Endometrium (tissue), 2 donors: ENCODE data around the gene SORBS1.
"Not testable (repeated sequence)": the region's sequence is repeated elsewhere in the genome, so short reads cannot be mapped to it uniquely, and the experiment has no call there.

Experiments used
- FAIRE-seq: peaks from 2 replicates; lab custom pipeline; 2012; peaks lifted over from hg19 to GRCh38; lab: Jason Lieb, UNC
- donor health status: control.
- donor health status: control.

SORBS1 gene

GRCh38 chr10:95388539-95388938 is 172.6 kb downstream of the SORBS1 start:
- FAIRE-seq = no peak

GRCh38 chr10:95388109-95388471 is 173.1 kb downstream of the SORBS1 start:
- no peak for FAIRE-seq

- FAIRE-seq = no peak
These were observed 177.0 kb downstream of the SORBS1 start for GRCh38 chr10:95384011-95384704.

GRCh38 chr10:95382596-95382995 is 178.6 kb downstream of the SORBS1 start:
- FAIRE-seq = no peak

GRCh38 chr10:95382174-95382573 is 179.0 kb downstream of the SORBS1 start:
- FAIRE-seq = no peak

GRCh38 chr10:95377950-95378349 is 183.2 kb downstream of the SORBS1 start:
- no peak for FAIRE-seq

- no peak for FAIRE-seq
These were observed 185.8 kb downstream of the SORBS1 start for GRCh38 chr10:95375418-95375817.

GRCh38 chr10:95374597-95375209 is 186.5 kb downstream of the SORBS1 start:
- no peak for FAIRE-seq

- no peak for FAIRE-seq
These were observed 187.5 kb downstream of the SORBS1 start for GRCh38 chr10:95373660-95374059.

- FAIRE-seq = no peak
These were observed 196.8 kb downstream of the SORBS1 start for GRCh38 chr10:95364342-95364741.

- FAIRE-seq = peak; percentile 94
These were observed 197.8 kb downstream of the SORBS1 start for GRCh38 chr10:95363303-95363912.

GRCh38 chr10:95360122-95360714 is 201.0 kb downstream of the SORBS1 start:
- no peak for FAIRE-seq

- no peak for FAIRE-seq
These were observed 201.7 kb downstream of the SORBS1 start for GRCh38 chr10:95359466-95359865.

GRCh38 chr10:95356190-95356955 is 204.8 kb downstream of the SORBS1 start:
- no peak for FAIRE-seq

- FAIRE-seq = no peak
These were observed 205.9 kb downstream of the SORBS1 start for GRCh38 chr10:95355301-95355700.

GRCh38 chr10:95354110-95354509 is 207.1 kb downstream of the SORBS1 start:
- FAIRE-seq = no peak

- FAIRE-seq = no peak
These were observed 208.0 kb downstream of the SORBS1 start for GRCh38 chr10:95353123-95353522.

- no peak for FAIRE-seq
These were observed 208.5 kb downstream of the SORBS1 start for GRCh38 chr10:95352684-95353083.

- no peak for FAIRE-seq
These were observed 210.3 kb downstream of the SORBS1 start for GRCh38 chr10:95350830-95351228.

GRCh38 chr10:95350219-95350829 is 210.8 kb downstream of the SORBS1 start:
- no peak for FAIRE-seq

GRCh38 chr10:95347402-95347766 is 213.8 kb downstream of the SORBS1 start:
- FAIRE-seq = not testable (repeated sequence)
